GM19099 (cell line): ENCODE results near the gene NMU.

Source experiments
- POLR2A ChIP-seq: IDR thresholded peaks from 3 replicates; pipeline ENCODE4 v1.6.1; 2011; ENCODE audit warnings: low read depth; ENCODE audit not compliant: insufficient read length; ENCODE audit errors: extremely low read depth

NMU gene

DNA sequence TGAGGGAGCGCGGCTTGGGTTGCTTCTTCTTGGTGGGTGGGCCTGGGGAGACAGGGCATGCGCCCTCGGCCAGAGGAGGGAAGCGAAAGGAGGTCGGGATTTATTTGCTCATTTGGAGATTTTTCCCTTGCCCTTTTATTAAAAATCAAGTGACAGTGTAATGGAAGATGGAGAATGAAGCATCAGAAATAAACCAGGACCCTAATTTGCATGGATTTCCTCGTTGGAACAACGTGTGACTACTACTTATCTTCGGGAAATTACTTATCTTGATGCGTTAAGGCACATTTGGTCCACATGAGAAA, 88.7 kb downstream of the NMU start:
- TF ChIP-seq POLR2A: no peak

DNA sequence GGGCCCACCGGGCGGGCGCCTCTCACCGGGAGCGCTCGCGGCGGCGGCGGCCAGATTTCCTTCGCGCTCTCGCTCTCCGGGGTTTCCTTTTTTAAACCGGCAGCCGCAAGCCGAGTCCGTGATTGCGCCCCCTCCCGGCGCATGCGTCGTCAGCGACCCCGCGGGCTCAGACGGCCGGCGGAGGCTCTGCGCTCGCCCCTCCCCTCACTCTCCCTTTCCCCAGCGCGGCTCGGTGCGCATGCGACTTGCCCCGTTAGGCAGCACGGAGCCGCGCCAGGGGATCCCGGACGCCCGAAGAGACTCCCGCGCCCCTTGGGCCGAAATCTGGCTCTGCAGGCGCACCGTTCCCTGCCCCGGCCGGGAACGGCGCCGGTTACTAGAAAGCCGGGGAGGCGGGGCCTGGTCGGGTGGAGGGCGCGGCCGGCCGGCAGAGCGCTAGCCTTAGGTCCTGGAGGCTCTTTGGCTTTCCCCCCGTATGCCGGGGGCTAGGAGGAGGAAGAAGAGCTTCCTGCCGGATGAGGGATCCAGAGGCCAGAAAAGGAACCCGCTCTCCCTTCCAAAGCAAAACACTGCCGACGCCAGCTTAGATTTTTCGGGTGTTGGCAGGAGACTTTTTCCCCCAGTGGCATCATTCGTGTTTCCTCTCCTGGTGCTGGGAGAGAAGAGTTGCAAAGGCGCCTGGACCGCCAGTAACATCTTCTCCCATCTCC, 89.2 kb downstream of the NMU start, which contains the start of gene CLOCK:
CLOCK (minus strand) TSS at position 154 of the 710 bp plus-strand sequence. CDS start 64,124 bp downstream, outside the sequence.
- peak; percentile 76 for TF ChIP-seq POLR2A

DNA sequence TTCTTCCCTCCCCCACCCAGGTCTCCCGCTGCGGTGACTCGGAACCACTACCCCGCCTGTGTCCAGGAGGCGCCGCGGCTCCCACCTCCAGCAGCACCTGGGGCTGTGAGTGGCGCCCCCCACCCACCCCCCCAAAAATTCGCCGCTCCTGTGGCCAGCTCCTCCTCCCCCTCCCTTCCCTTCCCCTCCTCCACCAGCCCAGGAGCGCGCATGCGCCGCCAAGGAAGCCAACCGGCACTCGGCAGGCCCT, 89.7 kb downstream of the NMU start:
- TF ChIP-seq POLR2A: no peak

DNA sequence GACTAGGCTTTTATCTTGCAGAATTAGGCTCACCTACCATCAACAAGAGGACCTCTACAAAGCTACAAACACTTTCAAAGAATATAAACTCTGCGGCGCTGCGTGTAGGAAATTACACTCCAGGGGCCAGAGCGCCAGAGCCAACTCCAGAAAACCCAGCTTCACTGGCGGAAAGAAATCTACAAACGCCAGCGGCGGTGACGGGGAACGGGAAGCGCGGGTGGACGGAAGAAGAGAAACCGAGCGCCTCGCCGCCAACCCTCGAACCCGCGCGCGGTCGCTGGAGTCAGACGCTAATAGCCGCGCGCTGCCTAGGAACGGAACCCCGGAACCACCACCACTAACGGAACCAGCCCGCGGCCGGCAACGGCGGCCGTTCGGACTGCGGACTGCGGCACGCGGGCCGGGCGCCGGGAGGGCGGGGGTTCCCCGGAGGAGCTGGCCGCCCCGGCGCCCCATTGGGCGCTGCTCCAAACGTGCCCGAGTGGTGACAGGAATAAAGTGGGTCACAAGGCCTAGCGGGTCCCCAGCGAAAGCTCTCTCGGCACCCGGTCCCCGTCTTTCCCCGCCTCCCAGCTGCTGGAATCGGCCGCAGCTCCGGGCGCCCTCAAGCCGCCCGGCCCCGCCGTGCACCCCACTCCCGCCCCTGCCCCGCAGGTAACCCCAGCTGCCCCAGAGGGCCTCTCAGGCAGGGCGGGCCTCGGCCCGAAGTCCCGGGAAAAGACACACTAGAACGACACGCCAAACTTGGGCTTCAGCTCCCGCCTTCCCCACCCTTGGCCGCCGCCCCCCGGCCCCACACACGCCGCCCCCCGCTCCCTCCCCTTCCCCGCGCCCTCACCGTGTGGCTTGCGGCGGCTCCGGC, 90.2 kb downstream of the NMU start:
- peak; percentile 63 for TF ChIP-seq POLR2A
